Muscle layer of duodenum (tissue), 2 donors: ENCODE measurements around the gene OR10D3.
"Not testable (repeated sequence)": the region's sequence is repeated elsewhere in the genome, so short reads cannot be mapped to it uniquely, and the experiment has no call there.

Experiments
- H3K27ac ChIP-seq: one replicate; pipeline ENCODE4 v1.7.0; 2013; ENCODE audit warnings: mild to moderate bottlenecking, low read length
- H3K27me3 ChIP-seq: one replicate; pipeline ENCODE4 v1.7.0; 2013; ENCODE audit warnings: low read depth, mild to moderate bottlenecking, control low read depth, low read length
- H3K36me3 ChIP-seq, 2 donors: one replicate each; pipeline ENCODE4 v1.7.0; 2013; ENCODE audit warnings: low read length in 2 of 2, control low read depth in 1 of 2, mild to moderate bottlenecking in 1 of 2; ENCODE audit not compliant: insufficient read depth in 2 of 2, control insufficient read depth in 1 of 2
- H3K4me1 ChIP-seq, 2 donors: one replicate each; pipeline ENCODE4 v1.7.0; 2013; ENCODE audit warnings: low read length in 2 of 2, mild to moderate bottlenecking in 2 of 2, control low read depth in 1 of 2, moderate library complexity in 1 of 2; ENCODE audit not compliant: insufficient read depth in 2 of 2, control insufficient read depth in 1 of 2
- H3K4me3 ChIP-seq, 2 donors: one replicate each; pipeline ENCODE4 v1.7.0; 2013; ENCODE audit warnings: low read length in 2 of 2, low read depth in 1 of 2, mild to moderate bottlenecking in 1 of 2
- H3K9me3 ChIP-seq, 2 donors: one replicate each; pipeline ENCODE4 v1.7.0; 2013; ENCODE audit warnings: low read length in 2 of 2, control low read depth in 1 of 2, mild to moderate bottlenecking in 1 of 2; ENCODE audit not compliant: control insufficient read depth in 1 of 2
- donor health status: healthy.

Gene OR10D3

GRCh38 chr11:124219126-124219525 lies 36.0 kb downstream of the OR10D3 start:
- H3K36me3 ChIP-seq: no peaks in the 10 kb centered on the region
- no peak overlapping the region for H3K4me3 ChIP-seq
- H3K27me3 ChIP-seq: no peaks in the 10 kb centered on the region
- H3K9me3 ChIP-seq: no peaks in the 10 kb centered on the region
- no peaks in the 10 kb centered on the region for H3K4me1 ChIP-seq
- no peak overlapping the region for H3K27ac ChIP-seq

GRCh38 chr11:124222407-124222806 lies 39.3 kb downstream of the OR10D3 start:
- H3K36me3 ChIP-seq: no peaks in the 10 kb centered on the region
- no peak overlapping the region for H3K27ac ChIP-seq
- no peaks in the 10 kb centered on the region for H3K4me1 ChIP-seq
- H3K4me3 ChIP-seq: no peak overlapping the region
- no peaks in the 10 kb centered on the region for H3K9me3 ChIP-seq
- H3K27me3 ChIP-seq: no peaks in the 10 kb centered on the region

- not testable (repeated sequence) for H3K36me3 ChIP-seq, H3K9me3 ChIP-seq, H3K27me3 ChIP-seq, H3K4me3 ChIP-seq, H3K27ac ChIP-seq, H3K4me1 ChIP-seq
Observed at GRCh38 chr11:124224618-124225423, 41.7 kb downstream of the OR10D3 start.

- Histone ChIP-seq H3K36me3 (no peaks in the 10 kb centered on the region), H3K4me3 (no peak overlapping the region), H3K27me3 (no peaks in the 10 kb centered on the region), H3K27ac (no peak overlapping the region), H3K4me1 (no peaks in the 10 kb centered on the region), H3K9me3 (no peaks in the 10 kb centered on the region)
Observed at GRCh38 chr11:124225471-124225870, 42.3 kb downstream of the OR10D3 start.

- Histone ChIP-seq H3K36me3 (no peaks in the 10 kb centered on the region), H3K27me3 (no peaks in the 10 kb centered on the region), H3K4me1 (no peaks in the 10 kb centered on the region), H3K9me3 (no peaks in the 10 kb centered on the region), H3K27ac (no peak overlapping the region), H3K4me3 (no peak overlapping the region)
Observed at GRCh38 chr11:124233376-124233775, 50.2 kb downstream of the OR10D3 start.
